Osteocyte (in vitro differentiated cells): ENCODE results near the gene GET3. TPM values are rescaled to one million over a fixed set of nuclear protein-coding genes. Genes with fewer than 3 reads are reported as not detected.
A peak's percentile ranks its signal among the peaks of the same experiment; 100 is the strongest.

Source experiments
- DNase-seq: peaks from one replicate; pipeline ENCODE4 v3.0.0; 2021; ENCODE audit warnings: mixed read lengths; ENCODE audit not compliant: unreplicated experiment; ENCODE audit errors: extremely low spot score
- H3K27ac Mint-ChIP-seq: one replicate; pipeline ENCODE4 v1.8.0; 2021; ENCODE audit warnings: mild to moderate bottlenecking, mixed read lengths; ENCODE audit not compliant: unreplicated experiment
- H3K27me3 Mint-ChIP-seq: one replicate; pipeline ENCODE4 v1.8.0; 2021; ENCODE audit warnings: mixed read lengths; ENCODE audit not compliant: unreplicated experiment
- H3K36me3 Mint-ChIP-seq: one replicate; pipeline ENCODE4 v1.8.0; 2021; ENCODE audit warnings: mixed read lengths; ENCODE audit not compliant: unreplicated experiment
- H3K4me1 Mint-ChIP-seq: one replicate; pipeline ENCODE4 v1.8.0; 2021; ENCODE audit warnings: mixed read lengths; ENCODE audit not compliant: unreplicated experiment
- H3K4me3 Mint-ChIP-seq: one replicate; pipeline ENCODE4 v1.8.0; 2021; ENCODE audit warnings: mild to moderate bottlenecking, moderate library complexity, mixed read lengths; ENCODE audit not compliant: unreplicated experiment
- H3K9me3 Mint-ChIP-seq: one replicate; pipeline ENCODE4 v1.8.0; 2021; ENCODE audit warnings: mixed read lengths; ENCODE audit not compliant: unreplicated experiment
- total RNA-seq: library from RNA; stranded (reverse); gene quantifications from 2 replicates; pipeline ENCODE4 v1.2.1, GENCODE V29; 2021
- TF ChIP-seq, protein P1 (sequence below): fragments of 200-600 bp; sonication (generic); IDR thresholded peaks from 2 replicates; pipeline ENCODE4 v1.5.0; 2021; ENCODE audit warnings: antibody characterized with exemption, mild to moderate bottlenecking, moderate library complexity

The GET3 gene
- total RNA-seq, 1 donor from 2014 or later: 72.1 TPM

DNA sequence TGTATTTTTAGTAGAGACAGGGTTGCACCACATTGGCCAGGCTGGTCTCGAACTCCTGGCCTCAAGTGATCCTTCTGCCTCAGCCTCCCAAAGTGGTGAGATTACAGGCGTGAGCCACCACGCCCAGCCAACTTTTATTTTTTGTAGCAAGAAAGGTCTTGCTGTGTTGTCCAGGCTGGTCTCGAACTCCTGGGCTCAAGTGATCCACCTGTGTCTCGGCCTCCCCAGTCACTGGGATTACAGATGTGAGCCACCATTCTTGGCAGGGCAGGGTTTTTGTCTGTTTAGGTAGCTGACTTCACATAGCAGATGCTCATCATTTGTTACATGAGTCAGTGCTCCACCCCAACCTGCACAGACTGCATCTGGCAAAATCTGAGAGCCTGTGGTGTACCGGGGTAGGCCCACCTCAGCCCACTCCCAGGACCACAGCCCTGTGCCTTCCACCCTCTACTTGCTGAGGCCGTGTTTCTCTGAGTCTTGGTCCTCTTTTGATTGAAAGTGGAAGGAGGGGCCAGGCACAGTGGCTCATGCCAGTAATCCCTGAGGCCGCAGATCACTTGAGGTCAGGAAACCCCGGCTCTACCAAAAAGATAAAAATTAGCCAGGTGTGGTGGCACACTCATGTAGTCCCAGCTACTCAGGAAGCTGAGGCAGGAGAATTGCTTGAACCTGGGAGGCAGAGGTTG lies 9.4 kb upstream of the GET3 start:
- Mint-ChIP-seq H3K4me3 (no peak overlapping the region), H3K27me3 (no peaks in the 10 kb centered on the region), H3K36me3 (peaks cover 19% of the 10 kb centered on the region), H3K27ac (no peak overlapping the region), H3K9me3 (no peaks in the 10 kb centered on the region), H3K4me1 (peaks cover 28% of the 10 kb centered on the region)
- no peak for DNase-seq
- TF ChIP-seq, protein P1, sequence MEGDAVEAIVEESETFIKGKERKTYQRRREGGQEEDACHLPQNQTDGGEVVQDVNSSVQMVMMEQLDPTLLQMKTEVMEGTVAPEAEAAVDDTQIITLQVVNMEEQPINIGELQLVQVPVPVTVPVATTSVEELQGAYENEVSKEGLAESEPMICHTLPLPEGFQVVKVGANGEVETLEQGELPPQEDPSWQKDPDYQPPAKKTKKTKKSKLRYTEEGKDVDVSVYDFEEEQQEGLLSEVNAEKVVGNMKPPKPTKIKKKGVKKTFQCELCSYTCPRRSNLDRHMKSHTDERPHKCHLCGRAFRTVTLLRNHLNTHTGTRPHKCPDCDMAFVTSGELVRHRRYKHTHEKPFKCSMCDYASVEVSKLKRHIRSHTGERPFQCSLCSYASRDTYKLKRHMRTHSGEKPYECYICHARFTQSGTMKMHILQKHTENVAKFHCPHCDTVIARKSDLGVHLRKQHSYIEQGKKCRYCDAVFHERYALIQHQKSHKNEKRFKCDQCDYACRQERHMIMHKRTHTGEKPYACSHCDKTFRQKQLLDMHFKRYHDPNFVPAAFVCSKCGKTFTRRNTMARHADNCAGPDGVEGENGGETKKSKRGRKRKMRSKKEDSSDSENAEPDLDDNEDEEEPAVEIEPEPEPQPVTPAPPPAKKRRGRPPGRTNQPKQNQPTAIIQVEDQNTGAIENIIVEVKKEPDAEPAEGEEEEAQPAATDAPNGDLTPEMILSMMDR: no peak

DNA sequence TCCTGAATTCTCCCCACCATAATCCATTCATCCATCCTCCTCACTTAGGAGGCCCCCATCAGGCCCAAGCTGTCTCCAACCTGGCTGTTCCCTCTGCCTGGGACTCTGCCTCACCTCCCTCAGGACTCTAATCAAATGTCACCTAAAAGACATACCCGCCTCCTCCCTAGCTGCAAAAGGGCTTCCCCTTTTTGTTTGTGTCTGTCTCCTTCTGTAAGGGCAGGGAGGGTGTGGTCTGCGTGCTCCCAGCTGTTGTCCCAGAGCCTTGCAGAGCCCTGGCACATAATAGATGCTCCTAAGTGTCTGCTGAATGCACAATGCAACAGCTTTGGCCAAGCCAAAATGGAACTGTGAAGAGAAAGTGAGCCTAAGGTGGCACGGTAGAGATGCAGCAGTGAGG lies 7.2 kb upstream of the GET3 start:
- Mint-ChIP-seq H3K27me3 (no peaks in the 10 kb centered on the region), H3K27ac (no peak overlapping the region), H3K9me3 (no peaks in the 10 kb centered on the region), H3K4me1 (peaks cover 23% of the 10 kb centered on the region), H3K4me3 (no peak overlapping the region), H3K36me3 (peaks cover 19% of the 10 kb centered on the region)
- TF ChIP-seq, protein P1: no peak
- DNase-seq: no peak

DNA sequence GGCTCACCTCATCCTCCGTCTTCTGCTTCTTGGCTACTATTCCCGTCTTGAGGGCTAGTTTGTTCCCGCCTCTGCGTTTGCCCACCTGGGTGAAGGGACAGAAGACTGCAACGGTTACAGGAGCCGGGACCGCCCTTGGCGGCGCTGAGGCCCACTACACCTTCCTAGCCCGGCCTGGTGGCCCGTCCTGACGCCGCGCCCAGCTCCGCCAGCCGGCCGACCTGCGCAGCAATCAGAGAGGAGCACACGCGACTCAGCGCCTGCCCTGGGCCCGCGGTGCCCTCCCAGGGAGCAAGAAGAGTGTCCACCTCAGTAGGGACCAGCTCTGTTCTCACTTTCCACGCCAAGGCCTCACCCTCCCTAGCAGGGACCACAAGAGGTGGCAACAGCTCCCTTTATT lies 6.0 kb upstream of the GET3 start:
- H3K27ac Mint-ChIP-seq: no peak overlapping the region

DNA sequence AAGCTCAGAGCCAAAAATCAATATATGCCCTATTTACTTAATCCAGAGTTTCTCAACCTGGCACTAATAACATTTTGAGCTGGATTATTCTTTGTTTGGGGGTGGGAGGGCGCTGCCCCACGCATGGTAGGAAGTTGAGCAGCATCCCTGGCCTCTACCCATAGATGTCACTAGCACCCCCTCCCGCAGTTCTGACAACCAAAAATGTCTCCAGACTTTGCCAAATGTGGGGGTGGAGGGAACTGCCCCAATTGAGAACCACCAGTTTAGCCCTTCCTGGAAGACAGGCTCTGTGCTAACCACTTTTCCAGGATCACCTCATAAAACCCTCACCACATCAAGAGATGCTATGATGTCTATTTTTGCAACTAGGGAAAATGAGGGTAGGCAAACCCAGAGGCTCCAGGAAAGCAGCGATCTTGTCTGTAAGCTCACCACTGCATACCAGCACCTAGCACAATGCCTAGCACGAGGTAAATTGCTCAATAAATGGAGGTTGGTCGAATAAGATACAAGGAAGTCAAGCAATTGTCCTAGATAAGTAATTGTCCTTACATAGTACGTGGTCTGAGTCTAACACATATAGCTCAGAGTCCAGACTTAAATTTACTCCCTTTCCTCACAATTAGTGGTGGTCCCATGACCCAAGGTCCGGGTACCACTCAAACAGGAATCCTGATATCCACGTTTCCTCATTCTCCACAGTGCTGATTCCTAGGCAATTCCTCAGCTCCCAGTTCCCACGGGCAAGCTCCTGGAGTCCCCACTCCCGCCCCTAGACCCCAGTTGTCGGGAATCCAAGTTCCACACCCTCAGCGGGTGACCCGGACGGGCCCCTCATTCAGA lies 3.7 kb upstream of the GET3 start:
- H3K9me3 Mint-ChIP-seq: no peaks in the 10 kb centered on the region
- TF ChIP-seq, protein P1: peak; percentile 40
- DNase-seq: no peak
- H3K36me3 Mint-ChIP-seq: peaks cover 14% of the 10 kb centered on the region
- peak overlapping the region; percentile 93 for H3K4me3 Mint-ChIP-seq
- peaks cover 37% of the 10 kb centered on the region for H3K4me1 Mint-ChIP-seq
- no peaks in the 10 kb centered on the region for H3K27me3 Mint-ChIP-seq
- peak overlapping the region; percentile 97 for H3K27ac Mint-ChIP-seq

More for the DNA sequence above, 6.0 kb upstream of the GET3 start:
- no peak for DNase-seq
- Mint-ChIP-seq H3K4me1 (peaks cover 23% of the 10 kb centered on the region), H3K4me3 (no peak overlapping the region), H3K9me3 (no peaks in the 10 kb centered on the region), H3K36me3 (peaks cover 19% of the 10 kb centered on the region), H3K27me3 (no peaks in the 10 kb centered on the region)
- TF ChIP-seq, protein P1: no peak

DNA sequence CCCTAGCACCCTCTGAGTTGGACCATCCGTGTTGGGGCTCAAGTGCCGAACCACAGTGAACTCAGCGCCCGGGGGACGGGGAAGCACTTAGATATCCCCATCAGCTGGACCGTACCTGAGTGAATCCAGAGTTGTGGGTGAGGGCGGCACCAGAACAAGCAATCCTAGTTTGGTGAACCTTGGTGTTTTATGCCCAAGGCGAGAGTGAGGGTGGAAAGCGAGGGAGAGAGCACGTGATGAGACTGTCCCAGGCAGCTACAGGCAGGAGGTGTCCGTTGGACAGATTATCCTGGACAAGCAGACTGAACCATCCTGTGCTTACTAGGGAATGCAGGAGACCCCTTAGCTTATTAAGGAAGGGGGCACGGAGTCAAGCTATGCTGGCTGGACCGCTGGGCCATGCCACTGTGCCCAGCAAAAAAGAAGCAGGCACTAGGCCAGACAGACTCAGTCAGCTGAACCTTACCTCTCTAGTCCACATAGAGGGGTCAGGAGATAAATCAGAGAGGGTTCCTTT lies 596 bp downstream of the GET3 start:
- TF ChIP-seq, protein P1: no peak
- peak overlapping the region; percentile 100 for H3K4me3 Mint-ChIP-seq
- DNase-seq: no peak
- peaks cover 9% of the 10 kb centered on the region for H3K36me3 Mint-ChIP-seq
- peaks cover 26% of the 10 kb centered on the region for H3K4me1 Mint-ChIP-seq
- H3K9me3 Mint-ChIP-seq: no peaks in the 10 kb centered on the region
- H3K27ac Mint-ChIP-seq: peak overlapping the region; percentile 98
- H3K27me3 Mint-ChIP-seq: no peaks in the 10 kb centered on the region
